Measurements from ENCODE around the gene IL24. TPM values are rescaled to one million over a fixed set of nuclear protein-coding genes. Genes with fewer than 3 reads are reported as not detected.

The IL24 gene
- total RNA-seq, 2 experiments from 2014 or later: 0.54 to 0.72 TPM

DNA sequence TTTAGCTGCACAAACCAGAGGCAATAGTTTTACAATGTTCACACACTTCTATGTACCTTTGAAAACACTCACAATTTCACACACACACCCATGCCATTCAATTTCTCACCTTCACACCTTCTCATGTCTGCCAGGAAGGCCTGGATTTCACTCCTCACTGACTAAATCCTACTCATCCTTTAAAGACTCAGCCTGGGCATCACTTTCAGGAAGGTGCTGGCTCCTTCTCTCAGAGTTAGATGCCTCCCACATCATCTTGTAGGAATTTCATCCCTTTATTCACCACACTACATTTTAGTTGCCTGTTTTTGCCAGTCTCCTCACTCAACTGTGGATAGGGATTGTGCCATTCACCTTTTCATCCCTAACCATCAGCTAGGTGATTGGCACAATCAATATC is 29.5 kb upstream of the IL24 start:
- Mint-ChIP-seq H3K4me1 (peaks cover 14% of the 10 kb centered on the region), H3K9me3 (peaks cover 2% of the 10 kb centered on the region), H3K27me3 (no peaks in the 10 kb centered on the region), H3K4me3 (no peak overlapping the region), H3K36me3 (no peaks in the 10 kb centered on the region), H3K27ac (no peak overlapping the region)
- DNase-seq: no peak

GRCh38 chr1:206868264-206868663 is 29.0 kb upstream of the IL24 start:
- Mint-ChIP-seq H3K27ac (no peak overlapping the region), H3K4me1 (peaks cover 14% of the 10 kb centered on the region), H3K4me3 (no peak overlapping the region), H3K27me3 (no peaks in the 10 kb centered on the region), H3K36me3 (no peaks in the 10 kb centered on the region), H3K9me3 (peaks cover 2% of the 10 kb centered on the region)
- no peak for DNase-seq

GRCh38 chr1:206872139-206872538 is 25.1 kb upstream of the IL24 start:
- Mint-ChIP-seq H3K27ac (no peak overlapping the region), H3K27me3 (no peaks in the 10 kb centered on the region), H3K4me1 (no peaks in the 10 kb centered on the region), H3K9me3 (peaks cover 6% of the 10 kb centered on the region), H3K4me3 (no peak overlapping the region), H3K36me3 (peaks cover 2% of the 10 kb centered on the region)
- no peak for DNase-seq

DNA sequence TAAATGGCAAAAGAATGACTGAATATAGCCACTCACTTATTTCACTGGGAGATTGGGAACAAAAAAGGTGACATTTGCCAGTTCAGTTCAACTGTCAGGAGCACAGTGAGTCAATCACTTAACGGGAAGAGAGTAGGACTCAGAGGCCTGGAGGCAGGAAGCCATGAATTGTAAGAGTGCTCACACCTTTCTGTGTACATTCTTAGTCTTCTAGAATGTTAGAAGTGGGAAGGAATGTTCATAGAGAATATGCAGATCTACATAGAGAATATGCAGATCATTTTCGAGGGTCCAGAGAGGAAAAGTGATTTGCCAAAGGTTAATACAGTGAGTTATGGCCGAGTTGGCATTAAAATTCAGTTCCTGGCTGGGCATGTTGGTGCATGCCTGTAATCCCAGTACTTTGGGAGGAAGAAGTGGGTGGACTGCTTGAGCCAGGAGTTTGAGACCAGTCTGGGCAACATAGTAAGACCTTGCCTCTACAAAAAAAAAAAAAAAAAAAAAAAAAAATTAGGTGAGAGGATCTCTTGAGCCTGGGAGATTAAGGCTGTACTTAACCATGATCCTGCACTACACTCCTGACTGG is 23.5 kb upstream of the IL24 start:
- no peak overlapping the region for H3K4me3 Mint-ChIP-seq
- no peak for DNase-seq
- H3K4me1 Mint-ChIP-seq: no peaks in the 10 kb centered on the region
- H3K27ac Mint-ChIP-seq: no peak overlapping the region
- no peaks in the 10 kb centered on the region for H3K27me3 Mint-ChIP-seq
- peaks cover 11% of the 10 kb centered on the region for H3K9me3 Mint-ChIP-seq
- H3K36me3 Mint-ChIP-seq: peaks cover 2% of the 10 kb centered on the region

- Mint-ChIP-seq H3K27ac (no peak overlapping the region), H3K27me3 (no peaks in the 10 kb centered on the region), H3K36me3 (peaks cover 4% of the 10 kb centered on the region), H3K4me1 (no peaks in the 10 kb centered on the region), H3K9me3 (peaks cover 18% of the 10 kb centered on the region), H3K4me3 (no peak overlapping the region)
- no peak for DNase-seq
These were observed 21.4 kb upstream of the IL24 start for GRCh38 chr1:206875752-206876377.

GRCh38 chr1:206878456-206878855 is 18.8 kb upstream of the IL24 start:
- H3K4me1 Mint-ChIP-seq: peaks cover 1% of the 10 kb centered on the region
- H3K4me3 Mint-ChIP-seq: no peak overlapping the region
- H3K27me3 Mint-ChIP-seq: no peaks in the 10 kb centered on the region
- no peak for DNase-seq
- no peak overlapping the region for H3K27ac Mint-ChIP-seq
- H3K9me3 Mint-ChIP-seq: peaks cover 16% of the 10 kb centered on the region
- H3K36me3 Mint-ChIP-seq: peaks cover 4% of the 10 kb centered on the region

GRCh38 chr1:206880314-206880713 is 16.9 kb upstream of the IL24 start:
- Mint-ChIP-seq H3K4me3 (no peak overlapping the region), H3K36me3 (peaks cover 2% of the 10 kb centered on the region), H3K9me3 (peaks cover 14% of the 10 kb centered on the region), H3K27ac (no peak overlapping the region), H3K27me3 (no peaks in the 10 kb centered on the region), H3K4me1 (peaks cover 1% of the 10 kb centered on the region)
- DNase-seq: no peak

GRCh38 chr1:206882555-206882954 is 14.7 kb upstream of the IL24 start:
- DNase-seq: no peak
- H3K4me3 Mint-ChIP-seq: no peak overlapping the region
- no peak overlapping the region for H3K27ac Mint-ChIP-seq
- no peaks in the 10 kb centered on the region for H3K27me3 Mint-ChIP-seq
- H3K36me3 Mint-ChIP-seq: peaks cover 2% of the 10 kb centered on the region
- peaks cover 11% of the 10 kb centered on the region for H3K9me3 Mint-ChIP-seq
- H3K4me1 Mint-ChIP-seq: peaks cover 1% of the 10 kb centered on the region

- Mint-ChIP-seq H3K27me3 (no peaks in the 10 kb centered on the region), H3K27ac (no peak overlapping the region), H3K4me1 (peaks cover 1% of the 10 kb centered on the region), H3K36me3 (peaks cover 2% of the 10 kb centered on the region), H3K9me3 (peaks cover 11% of the 10 kb centered on the region), H3K4me3 (no peak overlapping the region)
- DNase-seq: no peak
These were observed 14.1 kb upstream of the IL24 start for GRCh38 chr1:206883160-206883559.

- peaks cover 6% of the 10 kb centered on the region for H3K9me3 Mint-ChIP-seq
- H3K4me1 Mint-ChIP-seq: peaks cover 3% of the 10 kb centered on the region
- H3K27me3 Mint-ChIP-seq: no peaks in the 10 kb centered on the region
- H3K36me3 Mint-ChIP-seq: peaks cover 2% of the 10 kb centered on the region
- DNase-seq: no peak
- H3K27ac Mint-ChIP-seq: no peak overlapping the region
- H3K4me3 Mint-ChIP-seq: no peak overlapping the region
These were observed 13.4 kb upstream of the IL24 start for GRCh38 chr1:206883876-206884275.

DNA sequence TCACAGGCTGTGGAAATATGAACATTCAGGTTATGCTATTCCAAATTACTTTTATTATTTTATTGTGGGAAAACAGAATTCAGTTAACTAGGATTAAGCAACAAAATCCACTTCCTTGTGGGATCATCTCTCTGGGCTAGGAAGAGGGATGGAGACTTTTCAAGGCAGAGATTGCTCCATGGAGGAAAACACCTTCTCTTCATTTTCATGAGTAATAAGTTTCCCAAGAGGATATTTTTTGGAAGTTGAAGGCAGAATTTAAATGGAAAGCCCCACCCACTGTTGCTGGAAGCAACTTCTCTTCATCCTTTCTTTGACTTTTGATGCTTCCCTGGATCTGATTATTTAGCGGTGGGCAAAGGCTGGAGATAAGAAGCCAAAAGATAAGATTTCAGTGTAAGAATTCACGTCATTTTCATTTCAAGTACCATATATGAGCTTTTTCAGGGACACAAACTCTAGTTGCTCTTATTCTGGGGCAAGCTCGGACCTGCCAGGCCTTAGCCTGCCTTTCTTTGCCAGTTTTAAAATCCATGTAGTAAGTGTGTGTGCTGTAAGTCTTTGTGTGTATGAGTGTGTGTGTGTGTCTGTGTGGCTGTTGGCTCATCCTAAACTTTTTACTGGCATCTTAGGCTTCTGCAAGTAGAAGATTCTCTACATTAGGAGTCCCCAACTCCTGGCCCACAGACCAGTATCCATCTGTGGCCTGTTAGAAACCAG is 11.7 kb upstream of the IL24 start:
- no peaks in the 10 kb centered on the region for H3K27me3 Mint-ChIP-seq
- DNase-seq: no peak
- H3K9me3 Mint-ChIP-seq: no peaks in the 10 kb centered on the region
- no peak overlapping the region for H3K27ac Mint-ChIP-seq
- no peaks in the 10 kb centered on the region for H3K36me3 Mint-ChIP-seq
- H3K4me3 Mint-ChIP-seq: no peak overlapping the region
- H3K4me1 Mint-ChIP-seq: peaks cover 15% of the 10 kb centered on the region

GRCh38 chr1:206886831-206887230 is 10.4 kb upstream of the IL24 start:
- H3K27ac Mint-ChIP-seq: no peak overlapping the region
- peaks cover 21% of the 10 kb centered on the region for H3K4me1 Mint-ChIP-seq
- H3K4me3 Mint-ChIP-seq: no peak overlapping the region
- H3K9me3 Mint-ChIP-seq: no peaks in the 10 kb centered on the region
- H3K36me3 Mint-ChIP-seq: no peaks in the 10 kb centered on the region
- no peak for DNase-seq
- no peaks in the 10 kb centered on the region for H3K27me3 Mint-ChIP-seq

- Mint-ChIP-seq H3K4me3 (no peak overlapping the region), H3K4me1 (peaks cover 20% of the 10 kb centered on the region), H3K36me3 (no peaks in the 10 kb centered on the region), H3K27me3 (no peaks in the 10 kb centered on the region), H3K9me3 (no peaks in the 10 kb centered on the region), H3K27ac (no peak overlapping the region)
- DNase-seq: no peak
These were observed 9.5 kb upstream of the IL24 start for GRCh38 chr1:206887701-206888100.

GRCh38 chr1:206890125-206891060 is 6.8 kb upstream of the IL24 start:
- Mint-ChIP-seq H3K36me3 (no peaks in the 10 kb centered on the region), H3K4me1 (peaks cover 40% of the 10 kb centered on the region), H3K9me3 (no peaks in the 10 kb centered on the region), H3K4me3 (no peak overlapping the region), H3K27me3 (no peaks in the 10 kb centered on the region), H3K27ac (peak overlapping the region; percentile 30)
- DNase-seq: no peak

- Mint-ChIP-seq H3K9me3 (no peaks in the 10 kb centered on the region), H3K27ac (no peak overlapping the region), H3K36me3 (no peaks in the 10 kb centered on the region), H3K4me1 (peaks cover 47% of the 10 kb centered on the region), H3K27me3 (no peaks in the 10 kb centered on the region), H3K4me3 (no peak overlapping the region)
- DNase-seq: no peak
These were observed 5.8 kb upstream of the IL24 start for GRCh38 chr1:206891412-206891811.

Data from activated naive CD8-positive, alpha-beta T cell treated with anti-CD3 and anti-CD28 coated beads for 36 hours (primary cell).